Ovary (tissue), 3 donors: ENCODE results near the gene MED27.

ENCODE experiments used
- EP300 ChIP-seq: sonication (generic); formaldehyde crosslinking; IDR thresholded peaks from one replicate; pipeline ENCODE4 v1.6.1; 2017; ENCODE audit warnings: antibody characterized with exemption
- POLR2A ChIP-seq: fragments of 450-650 bp; IDR thresholded peaks from one replicate; pipeline ENCODE4 v1.6.1; 2017; ENCODE audit warnings: antibody characterized with exemption, mild to moderate bottlenecking, moderate library complexity
- TF ChIP-seq, protein P1 (sequence below), 3 donors: fragments of 450-650 bp in 2 of 3; fragments of 200-600 bp in 1 of 3; IDR thresholded peaks; one replicate each; pipeline versions ENCODE4 v1.5.1 to v1.8.0; 2016 to 2022; ENCODE audit warnings: antibody characterized with exemption in 3 of 3, mild to moderate bottlenecking in 1 of 3
- donor health status: DM: no; HTN: no; CAD: no.

DNA sequence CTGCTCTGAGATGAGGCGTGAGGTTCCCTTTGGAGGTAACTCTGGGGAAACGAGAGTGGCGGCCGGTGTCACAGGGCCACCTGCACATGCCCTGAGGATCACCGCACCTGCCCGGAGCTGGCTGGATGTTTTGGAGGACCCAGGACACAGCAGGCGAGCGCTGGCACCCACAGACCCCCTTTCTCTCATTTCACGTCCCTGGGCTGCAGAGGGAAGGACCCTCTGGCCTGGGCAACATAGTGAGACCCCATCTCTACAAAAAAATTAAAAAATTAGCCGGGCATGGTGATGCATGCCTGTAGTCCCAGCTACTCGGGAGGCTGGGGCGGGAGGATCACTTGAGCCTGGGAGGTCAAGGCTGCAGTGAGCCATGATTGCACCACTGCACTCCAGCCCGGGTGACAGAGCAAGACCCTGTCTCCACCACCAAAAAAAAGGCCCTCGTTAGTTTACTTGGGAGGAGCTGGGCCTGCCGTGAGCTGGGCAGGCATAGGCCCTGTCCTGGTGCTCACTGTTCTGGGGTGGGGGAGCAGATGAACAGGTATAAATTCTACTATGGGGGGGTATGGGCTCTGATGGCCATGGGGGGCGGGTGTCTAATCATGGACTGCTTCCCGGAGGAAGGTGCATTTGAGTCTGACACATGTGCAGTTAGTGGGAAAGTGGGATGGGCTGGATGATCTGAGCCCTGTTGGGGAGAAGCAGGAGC is 242.9 kb downstream of the MED27 start:
- no peak for TF ChIP-seq EP300
- TF ChIP-seq, protein P1, sequence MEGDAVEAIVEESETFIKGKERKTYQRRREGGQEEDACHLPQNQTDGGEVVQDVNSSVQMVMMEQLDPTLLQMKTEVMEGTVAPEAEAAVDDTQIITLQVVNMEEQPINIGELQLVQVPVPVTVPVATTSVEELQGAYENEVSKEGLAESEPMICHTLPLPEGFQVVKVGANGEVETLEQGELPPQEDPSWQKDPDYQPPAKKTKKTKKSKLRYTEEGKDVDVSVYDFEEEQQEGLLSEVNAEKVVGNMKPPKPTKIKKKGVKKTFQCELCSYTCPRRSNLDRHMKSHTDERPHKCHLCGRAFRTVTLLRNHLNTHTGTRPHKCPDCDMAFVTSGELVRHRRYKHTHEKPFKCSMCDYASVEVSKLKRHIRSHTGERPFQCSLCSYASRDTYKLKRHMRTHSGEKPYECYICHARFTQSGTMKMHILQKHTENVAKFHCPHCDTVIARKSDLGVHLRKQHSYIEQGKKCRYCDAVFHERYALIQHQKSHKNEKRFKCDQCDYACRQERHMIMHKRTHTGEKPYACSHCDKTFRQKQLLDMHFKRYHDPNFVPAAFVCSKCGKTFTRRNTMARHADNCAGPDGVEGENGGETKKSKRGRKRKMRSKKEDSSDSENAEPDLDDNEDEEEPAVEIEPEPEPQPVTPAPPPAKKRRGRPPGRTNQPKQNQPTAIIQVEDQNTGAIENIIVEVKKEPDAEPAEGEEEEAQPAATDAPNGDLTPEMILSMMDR (IDR thresholded peaks at IDR 0.05), result no peak
- TF ChIP-seq POLR2A, result no peak
